Endothelial cell of umbilical vein (primary cell): ENCODE data around the gene C1QTNF9B. TPM values are rescaled to one million over a fixed set of nuclear protein-coding genes. Genes with fewer than 3 reads are reported as not detected.

Source experiments
- BruUV-seq: library from RNA; stranded (reverse); fragments of 400-500 nt; replicated peaks from 2 replicates; lab custom pipeline; 2021; lab: Mats Ljungman, UMichigan
- CTCF ChIA-PET: fragments of 300-600, 350-600 bp; sonication (Branson Sonifier 250); formaldehyde crosslinking; loops from one replicate; lab custom pipeline; 2021; ENCODE audit warnings: antibody characterized with exemption, inconsistent platforms; lab: Charles Lee
- POLR2A ChIA-PET: fragments of 300-600, 350-600 bp; sonication (Branson Sonifier 250); formaldehyde crosslinking; loops from one replicate; lab custom pipeline; 2021; ENCODE audit warnings: antibody characterized with exemption, inconsistent platforms; lab: Charles Lee
- DNase-seq: peaks from one replicate; pipeline ENCODE4 v3.0.0-alpha.2; 2011; ENCODE audit warnings: low read depth, low spot score
- FAIRE-seq: peaks from 2 replicates; lab custom pipeline; 2011; peaks lifted over from hg19 to GRCh38; lab: Jason Lieb, UNC
- H2AFZ ChIP-seq: 2 replicates; pipeline ENCODE4 v1.6.0; 2012; ENCODE audit warnings: low read depth, low read length, control low read depth, inconsistent platforms
- H3K27ac ChIP-seq: 2 replicates; pipeline ENCODE4 v1.5.1; 2011; ENCODE audit warnings: low read depth, mild to moderate bottlenecking, control low read depth, low read length, moderate library complexity; ENCODE audit not compliant: insufficient read depth
- H3K27me3 ChIP-seq, 2 experiments: 2 replicates each; pipeline versions ENCODE4 v1.6.0 to v1.6.1; 2011; ENCODE audit warnings: low read length in 2 of 2, mixed read lengths in 1 of 2; ENCODE audit not compliant: control insufficient read depth in 2 of 2, insufficient read depth in 2 of 2
- H3K36me3 ChIP-seq, 2 experiments: 2 replicates in 1 of 2; 3 replicates in 1 of 2; pipeline ENCODE4 v1.5.1; 2011; ENCODE audit warnings: low read length in 2 of 2, mild to moderate bottlenecking in 1 of 2, moderate library complexity in 1 of 2; ENCODE audit not compliant: control insufficient read depth in 2 of 2, insufficient read depth in 2 of 2; ENCODE audit errors: extremely low read depth in 1 of 2
- H3K4me1 ChIP-seq: 3 replicates; pipeline ENCODE4 v1.5.1; 2011; ENCODE audit warnings: mild to moderate bottlenecking, low read length; ENCODE audit not compliant: control insufficient read depth, insufficient read depth; ENCODE audit errors: extremely low read depth
- H3K4me2 ChIP-seq: 2 replicates; pipeline ENCODE4 v1.6.1; 2011; ENCODE audit warnings: low read length, control low read depth, mixed read lengths; ENCODE audit not compliant: insufficient read depth
- H3K4me3 ChIP-seq, 3 experiments: fragments of 200-600 bp in 1 of 3; sonication (generic), shearing (Covaris generic) in 1 of 3; replicated peaks in 1 of 3; 2 replicates each; pipeline ENCODE4 v1.5.1; 2011 to 2016; ENCODE audit warnings: control low read depth in 3 of 3, low read length in 3 of 3, mild to moderate bottlenecking in 2 of 3, inconsistent platforms in 1 of 3, low read depth in 1 of 3, moderate library complexity in 1 of 3; ENCODE audit not compliant: insufficient read depth in 1 of 3
- H3K79me2 ChIP-seq: 2 replicates; pipeline ENCODE4 v1.6.0; 2012; ENCODE audit warnings: low read length, inconsistent platforms; ENCODE audit not compliant: control insufficient read depth, insufficient read depth
- H3K9ac ChIP-seq: replicated peaks from 2 replicates; pipeline ENCODE3; 2011; ENCODE audit warnings: low read length, control low read depth; ENCODE audit not compliant: insufficient read depth; ENCODE audit errors: extremely low read depth
- H3K9me1 ChIP-seq: replicated peaks from 3 replicates; pipeline ENCODE4 v1.6.0; 2011; ENCODE audit warnings: mild to moderate bottlenecking, low read length; ENCODE audit not compliant: control insufficient read depth, insufficient read depth; ENCODE audit errors: extremely low read depth
- H3K9me3 ChIP-seq: replicated peaks from 2 replicates; pipeline ENCODE4 v1.5.1; 2012; ENCODE audit warnings: low read length, inconsistent platforms; ENCODE audit not compliant: control insufficient read depth, insufficient read depth
- H4K20me1 ChIP-seq: replicated peaks from 2 replicates; pipeline ENCODE3; 2011; ENCODE audit warnings: mild to moderate bottlenecking, low read length; ENCODE audit not compliant: control insufficient read depth, insufficient read depth; ENCODE audit errors: extremely low read depth
- EZH2 ChIP-seq: IDR thresholded peaks from 2 replicates; pipeline ENCODE4 v1.6.1; 2012; ENCODE audit warnings: borderline replicate concordance, low read depth, mild to moderate bottlenecking, moderate library complexity, low read length, inconsistent platforms; ENCODE audit not compliant: severe bottlenecking
- FOS ChIP-seq: IDR thresholded peaks from 2 replicates; pipeline ENCODE4 v1.6.1; 2011; ENCODE audit warnings: mild to moderate bottlenecking, low read length, moderate library complexity, borderline replicate concordance; ENCODE audit not compliant: insufficient read depth
- GATA2 ChIP-seq: IDR thresholded peaks from 2 replicates; pipeline ENCODE4 v1.7.0; 2011; ENCODE audit warnings: low read depth, mild to moderate bottlenecking, moderate library complexity, mixed read lengths, low read length; ENCODE audit not compliant: insufficient read length, insufficient read depth
- JUN ChIP-seq: IDR thresholded peaks from 2 replicates; pipeline ENCODE4 v1.6.1; 2011; ENCODE audit warnings: borderline replicate concordance, low read depth; ENCODE audit not compliant: insufficient read length, insufficient read depth
- MYC ChIP-seq: IDR thresholded peaks from one replicate; pipeline ENCODE4 v1.6.1; 2011; ENCODE audit warnings: mild to moderate bottlenecking, low read depth, low read length
- POLR2A ChIP-seq: IDR thresholded peaks from 2 replicates; pipeline ENCODE4 v1.6.1; 2012; ENCODE audit warnings: low read depth, mild to moderate bottlenecking, control low read depth, low read length
- POLR2AphosphoS5 ChIP-seq: IDR thresholded peaks from 2 replicates; pipeline ENCODE4 v1.6.1; 2012; ENCODE audit warnings: low read depth, mild to moderate bottlenecking, control low read depth, low read length, moderate library complexity; ENCODE audit not compliant: insufficient read depth
- dilution Hi-C: fragments of 300-500 bp; cut with MboI; formaldehyde crosslinking; loops from one replicate; pipeline ENCODE4 v1.15.0; 2019; ENCODE audit warnings: low sequenced_read_pairs; ENCODE audit not compliant: extremely low pct_ligation_motif_present
- intact Hi-C: fragments of 100-400 bp; cut with micrococcal nuclease; formaldehyde crosslinking; loops from one replicate; pipeline ENCODE4 v1.10.0; 2022
- polyA plus RNA-seq, 4 experiments: library from polyadenylated mRNA; depleted of rRNA in 3 of 4; stranded (reverse) in 3 of 4; unstranded in 1 of 4; fragments of >200 nt; gene quantifications; 2 replicates each; pipeline versions ENCODE4 v1.2.1 to v1.2.3, GENCODE V29; 2011 to 2012; ENCODE audit warnings: missing spikeins in 1 of 4
- total RNA-seq: library from RNA; stranded (reverse); gene quantifications from 2 replicates; pipeline ENCODE4 v1.2.3, GENCODE V29; 2021
- TF ChIP-seq, protein P1 (sequence below): IDR thresholded peaks from 2 replicates; pipeline ENCODE4 v1.6.1; 2011; ENCODE audit not compliant: insufficient read depth, insufficient read length
- TF ChIP-seq, protein P2 (sequence below), 2 donors: IDR thresholded peaks; 1 replicate in 1 of 2; 2 replicates in 1 of 2; pipeline ENCODE4 v1.5.1; 2011; ENCODE audit warnings: low read length in 2 of 2, mild to moderate bottlenecking in 2 of 2, moderate library complexity in 2 of 2, control low read depth in 1 of 2, inconsistent platforms in 1 of 2, low read depth in 1 of 2; ENCODE audit not compliant: insufficient read depth in 1 of 2; ENCODE audit errors: extremely low read depth in 1 of 2

The C1QTNF9B gene
- total and polyA plus RNA-seq, 2 donors (not counting 3 experiments of a cell fraction or from before 2014, with no cell fraction given): 0.06 TPM; not detected in 1

DNA sequence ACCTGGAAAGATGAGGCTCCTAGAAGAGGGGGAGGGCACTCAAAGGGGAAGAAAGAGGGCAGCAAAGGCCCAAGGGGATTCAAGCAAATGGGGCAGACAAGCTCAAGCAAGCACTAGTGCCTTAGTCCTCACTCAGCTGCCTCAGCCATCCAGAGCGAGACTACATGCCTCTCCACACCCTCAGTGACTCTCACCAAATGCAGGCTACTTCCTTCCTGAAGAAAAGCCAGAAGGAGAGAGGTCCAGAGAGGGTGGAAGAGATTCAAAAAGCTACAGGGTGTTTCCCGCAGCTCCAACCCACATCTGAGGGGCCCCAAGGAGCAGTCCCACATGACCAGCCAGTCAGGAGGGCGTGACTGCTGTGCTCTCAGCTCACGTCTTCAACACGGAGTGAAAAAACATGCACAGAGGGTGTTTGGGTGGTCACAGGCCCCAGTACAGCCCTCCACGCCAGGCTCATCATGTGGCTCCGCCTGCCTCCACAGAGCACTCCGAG lies 48.6 kb downstream of the C1QTNF9B start:
- Histone ChIP-seq H3K9me3 (no peaks in the 10 kb centered on the region), H3K4me1 (no peaks in the 10 kb centered on the region), H3K27ac (no peak overlapping the region), H2AFZ (no peak overlapping the region), H4K20me1 (no peaks in the 10 kb centered on the region), H3K27me3 (no peaks in the 10 kb centered on the region), H3K36me3 (no peaks in the 10 kb centered on the region), H3K4me3 (no peak overlapping the region), H3K9me1 (no peaks in the 10 kb centered on the region), H3K79me2 (no peaks in the 10 kb centered on the region), H3K9ac (no peak overlapping the region), H3K4me2 (no peak overlapping the region)
- no TSS peak for BruUV-seq
- dilution Hi-C loops (no loop called here), intact Hi-C loops (no loop called here)
- ChIA-PET CTCF (interaction anchor here (3.3 kb wide), 1 partner anchor 11 kb away, joined by 10 read pairs; no protein-coding TSS in a partner anchor), POLR2A (no interaction called here)
- DNase-seq (no peak), FAIRE-seq (no peak)
- TF ChIP-seq FOS (no peak), JUN (no peak), MYC (no peak), POLR2AphosphoS5 (no peak), GATA2 (no peak), EZH2 (no peak), POLR2A (no peak)
- TF ChIP-seq, protein P1, sequence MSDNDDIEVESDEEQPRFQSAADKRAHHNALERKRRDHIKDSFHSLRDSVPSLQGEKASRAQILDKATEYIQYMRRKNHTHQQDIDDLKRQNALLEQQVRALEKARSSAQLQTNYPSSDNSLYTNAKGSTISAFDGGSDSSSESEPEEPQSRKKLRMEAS: no peak
- TF ChIP-seq, protein P2, sequence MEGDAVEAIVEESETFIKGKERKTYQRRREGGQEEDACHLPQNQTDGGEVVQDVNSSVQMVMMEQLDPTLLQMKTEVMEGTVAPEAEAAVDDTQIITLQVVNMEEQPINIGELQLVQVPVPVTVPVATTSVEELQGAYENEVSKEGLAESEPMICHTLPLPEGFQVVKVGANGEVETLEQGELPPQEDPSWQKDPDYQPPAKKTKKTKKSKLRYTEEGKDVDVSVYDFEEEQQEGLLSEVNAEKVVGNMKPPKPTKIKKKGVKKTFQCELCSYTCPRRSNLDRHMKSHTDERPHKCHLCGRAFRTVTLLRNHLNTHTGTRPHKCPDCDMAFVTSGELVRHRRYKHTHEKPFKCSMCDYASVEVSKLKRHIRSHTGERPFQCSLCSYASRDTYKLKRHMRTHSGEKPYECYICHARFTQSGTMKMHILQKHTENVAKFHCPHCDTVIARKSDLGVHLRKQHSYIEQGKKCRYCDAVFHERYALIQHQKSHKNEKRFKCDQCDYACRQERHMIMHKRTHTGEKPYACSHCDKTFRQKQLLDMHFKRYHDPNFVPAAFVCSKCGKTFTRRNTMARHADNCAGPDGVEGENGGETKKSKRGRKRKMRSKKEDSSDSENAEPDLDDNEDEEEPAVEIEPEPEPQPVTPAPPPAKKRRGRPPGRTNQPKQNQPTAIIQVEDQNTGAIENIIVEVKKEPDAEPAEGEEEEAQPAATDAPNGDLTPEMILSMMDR (IDR thresholded peaks at IDR 0.05; ENCODE audit: extremely low read depth in 1 of 2, insufficient read depth in 1 of 2, low read depth in 1 of 2, low read length in 2 of 2): no peak
